ENCODE results near the gene EARS2. TPM values are rescaled to one million over a fixed set of nuclear protein-coding genes. Genes with fewer than 3 reads are reported as not detected.
A peak's percentile ranks its signal among the peaks of the same experiment; 100 is the strongest.
"Not testable (repeated sequence)": the region's sequence is repeated elsewhere in the genome, so short reads cannot be mapped to it uniquely, and the experiment has no call there.

The EARS2 gene
- total RNA-seq, 2 donors from 2014 or later = 9.9 to 11.1 TPM

GRCh38 chr16:23511731-23512130 is 45.4 kb downstream of the EARS2 start:
- intact Hi-C loops (cut with DNase I) = no loop called here

GRCh38 chr16:23510915-23511270 is 46.3 kb downstream of the EARS2 start:
- peak; percentile 29 for DNase-seq (ENCODE audit: low spot score)
- intact Hi-C loops (cut with DNase I) = not testable (repeated sequence)

More at GRCh38 chr16:23511731-23512130, 45.4 kb downstream of the EARS2 start:
- peak; percentile 22 for DNase-seq (ENCODE audit: low spot score)

GRCh38 chr16:23510164-23510914 is 46.8 kb downstream of the EARS2 start, which contains the start of gene GGA2:
GGA2 (minus strand) TSS chr16:23510494; CDS start chr16:23510411, 83 bp downstream.
- intact Hi-C loops (cut with DNase I) = no loop called here
- DNase-seq (ENCODE audit: low spot score) = peak; percentile 94

- peak; percentile 80 for DNase-seq (ENCODE audit: low spot score)
- intact Hi-C loops (cut with DNase I) = no loop called here
Observed at GRCh38 chr16:23509782-23510163, 47.4 kb downstream of the EARS2 start.

GRCh38 chr16:23509441-23509754 is 47.8 kb downstream of the EARS2 start:
- intact Hi-C loops (cut with DNase I) = no loop called here
- no peak for DNase-seq (ENCODE audit: low spot score)

- intact Hi-C loops (cut with DNase I) = no loop called here
Observed at GRCh38 chr16:23508589-23509440, 48.3 kb downstream of the EARS2 start.

GRCh38 chr16:23506606-23506994 is 50.5 kb downstream of the EARS2 start:
- intact Hi-C loops (cut with DNase I) = no loop called here
- no peak for DNase-seq (ENCODE audit: low spot score)

More at GRCh38 chr16:23508589-23509440, 48.3 kb downstream of the EARS2 start:
- DNase-seq (ENCODE audit: low spot score) = peak; percentile 62

GRCh38 chr16:23505671-23506605 is 51.2 kb downstream of the EARS2 start:
- intact Hi-C loops (cut with DNase I) = no loop called here

GRCh38 chr16:23505180-23505665 is 51.9 kb downstream of the EARS2 start:
- peak; percentile 25 for DNase-seq (ENCODE audit: low spot score)
- intact Hi-C loops (cut with DNase I) = no loop called here

More at GRCh38 chr16:23505671-23506605, 51.2 kb downstream of the EARS2 start:
- DNase-seq (ENCODE audit: low spot score) = peak; percentile 18

GRCh38 chr16:23504453-23505179 is 52.5 kb downstream of the EARS2 start:
- peak; percentile 92 for DNase-seq (ENCODE audit: low spot score)
- intact Hi-C loops (cut with DNase I) = no loop called here

GRCh38 chr16:23504076-23504452 is 53.1 kb downstream of the EARS2 start:
- DNase-seq (ENCODE audit: low spot score) = peak; percentile 81
- intact Hi-C loops (cut with DNase I) = no loop called here

GRCh38 chr16:23502466-23502865 is 54.7 kb downstream of the EARS2 start:
- peak; percentile 13 for DNase-seq (ENCODE audit: low spot score)
- intact Hi-C loops (cut with DNase I) = no loop called here

GRCh38 chr16:23501291-23501690 is 55.9 kb downstream of the EARS2 start:
- DNase-seq (ENCODE audit: low spot score) = no peak
- intact Hi-C loops (cut with DNase I) = no loop called here

GRCh38 chr16:23500862-23501225 is 56.3 kb downstream of the EARS2 start:
- DNase-seq (ENCODE audit: low spot score) = no peak
- intact Hi-C loops (cut with DNase I) = no loop called here

GRCh38 chr16:23500212-23500861 is 56.8 kb downstream of the EARS2 start:
- intact Hi-C loops (cut with DNase I) = no loop called here
- DNase-seq (ENCODE audit: low spot score) = peak; percentile 60

GRCh38 chr16:23499801-23500200 is 57.3 kb downstream of the EARS2 start:
- peak; percentile 30 for DNase-seq (ENCODE audit: low spot score)
- intact Hi-C loops (cut with DNase I) = no loop called here

- peak; percentile 10 for DNase-seq (ENCODE audit: low spot score)
- intact Hi-C loops (cut with DNase I) = no loop called here
Observed at GRCh38 chr16:23498863-23499262, 58.3 kb downstream of the EARS2 start.

GRCh38 chr16:23497543-23497868 is 59.6 kb downstream of the EARS2 start:
- intact Hi-C loops (cut with DNase I) = no loop called here
- no peak for DNase-seq (ENCODE audit: low spot score)

Measured in posterior vena cava (tissue), 2 donors.